AG04450 (cell line): ENCODE results near the gene UMAD1. TPM values are rescaled to one million over a fixed set of nuclear protein-coding genes. Genes with fewer than 3 reads are reported as not detected.

Source experiments
- CTCF ChIA-PET: fragments of 300-600, 350-600 bp; formaldehyde crosslinking; extraction: SDS; loops from one replicate; lab custom pipeline; 2022; ENCODE audit warnings: antibody characterized with exemption, inconsistent platforms; lab: Charles Lee
- POLR2A ChIA-PET: fragments of 350-600 bp; formaldehyde crosslinking; extraction: SDS; loops from one replicate; lab custom pipeline; 2021; ENCODE audit warnings: antibody characterized with exemption, inconsistent platforms; lab: Yijun Ruan, JAX
- DNase-seq: peaks from one replicate; pipeline ENCODE4 v3.0.0-alpha.2; 2011; ENCODE audit warnings: low read depth, low spot score
- H3K27ac ChIP-seq: one replicate; pipeline ENCODE4 v1.5.1; 2012; ENCODE audit warnings: low read depth, low read length, control low read depth
- H3K27me3 ChIP-seq: one replicate; pipeline ENCODE4 v1.6.0; 2012; ENCODE audit warnings: low read length; ENCODE audit not compliant: control insufficient read depth, insufficient read depth
- H3K4me3 ChIP-seq: 2 replicates; pipeline ENCODE4 v1.5.1; 2011; ENCODE audit warnings: mild to moderate bottlenecking, low read depth, low read length, control low read depth
- H3K9me3 ChIP-seq: 2 replicates; pipeline ENCODE4 v1.5.1; 2012; ENCODE audit warnings: low read length; ENCODE audit not compliant: control insufficient read depth, insufficient read depth
- polyA plus RNA-seq: library from polyadenylated mRNA; depleted of rRNA; stranded (reverse); fragments of >200 nt; gene quantifications from 2 replicates; pipeline ENCODE4 v1.2.3, GENCODE V29; 2011
- TF ChIP-seq, protein P1 (sequence below): IDR thresholded peaks from 2 replicates; pipeline ENCODE4 v1.5.1; 2011; ENCODE audit warnings: low read depth, low read length, control low read depth, inconsistent platforms

The UMAD1 gene
- polyA plus RNA-seq, 1 experiment: 22.8 TPM

GRCh38 chr7:7779888-7780287, 139.3 kb downstream of the UMAD1 start:
- no peak for DNase-seq
- ChIA-PET CTCF (interaction anchor here (1.0 kb wide), 1 partner anchor 13 kb away, joined by 4 read pairs; no protein-coding TSS in a partner anchor), POLR2A (no interaction called here)
- TF ChIP-seq, protein P1, sequence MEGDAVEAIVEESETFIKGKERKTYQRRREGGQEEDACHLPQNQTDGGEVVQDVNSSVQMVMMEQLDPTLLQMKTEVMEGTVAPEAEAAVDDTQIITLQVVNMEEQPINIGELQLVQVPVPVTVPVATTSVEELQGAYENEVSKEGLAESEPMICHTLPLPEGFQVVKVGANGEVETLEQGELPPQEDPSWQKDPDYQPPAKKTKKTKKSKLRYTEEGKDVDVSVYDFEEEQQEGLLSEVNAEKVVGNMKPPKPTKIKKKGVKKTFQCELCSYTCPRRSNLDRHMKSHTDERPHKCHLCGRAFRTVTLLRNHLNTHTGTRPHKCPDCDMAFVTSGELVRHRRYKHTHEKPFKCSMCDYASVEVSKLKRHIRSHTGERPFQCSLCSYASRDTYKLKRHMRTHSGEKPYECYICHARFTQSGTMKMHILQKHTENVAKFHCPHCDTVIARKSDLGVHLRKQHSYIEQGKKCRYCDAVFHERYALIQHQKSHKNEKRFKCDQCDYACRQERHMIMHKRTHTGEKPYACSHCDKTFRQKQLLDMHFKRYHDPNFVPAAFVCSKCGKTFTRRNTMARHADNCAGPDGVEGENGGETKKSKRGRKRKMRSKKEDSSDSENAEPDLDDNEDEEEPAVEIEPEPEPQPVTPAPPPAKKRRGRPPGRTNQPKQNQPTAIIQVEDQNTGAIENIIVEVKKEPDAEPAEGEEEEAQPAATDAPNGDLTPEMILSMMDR: no peak
- H3K27me3 ChIP-seq: no peaks in the 10 kb centered on the region
- H3K27ac ChIP-seq: no peak overlapping the region
- no peak overlapping the region for H3K4me3 ChIP-seq
- H3K9me3 ChIP-seq: no peaks in the 10 kb centered on the region

- TF ChIP-seq, protein P1: no peak
- Histone ChIP-seq H3K9me3 (no peaks in the 10 kb centered on the region), H3K4me3 (no peak overlapping the region), H3K27ac (no peak overlapping the region), H3K27me3 (no peaks in the 10 kb centered on the region)
- ChIA-PET CTCF (no interaction called here), POLR2A (no interaction called here)
- no peak for DNase-seq
Measured at GRCh38 chr7:7783001-7783400, 142.4 kb downstream of the UMAD1 start.

DNA sequence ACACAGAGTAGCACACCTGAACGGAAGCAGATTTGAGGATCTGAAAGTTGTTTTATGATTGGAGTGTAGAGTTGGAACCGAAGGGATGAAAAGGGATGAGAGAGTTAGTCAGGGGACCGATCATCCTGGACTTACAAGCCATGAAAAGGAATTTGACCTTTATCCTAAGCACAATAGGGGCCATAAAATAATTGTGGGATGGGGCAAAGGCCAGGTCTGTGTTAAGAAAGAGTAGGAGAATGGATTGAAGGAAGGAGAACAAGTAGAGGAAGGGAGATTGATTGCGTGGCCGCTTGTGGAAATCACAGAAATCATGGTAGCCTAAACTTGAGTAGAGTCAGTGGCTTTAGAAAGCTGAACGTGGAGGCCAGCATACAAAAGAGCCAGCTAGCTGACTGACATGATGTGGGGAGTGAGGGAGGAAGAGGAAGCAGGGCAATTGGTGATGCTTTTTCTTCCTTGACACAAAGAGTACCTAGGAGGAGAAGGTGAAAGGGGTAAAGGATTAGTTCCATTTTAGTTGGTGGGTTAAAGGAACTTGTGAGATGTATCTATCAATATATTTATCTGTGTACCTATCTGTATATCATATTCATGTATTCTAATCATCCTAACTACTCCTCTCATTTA, 144.9 kb downstream of the UMAD1 start:
- CTCF ChIA-PET: interaction anchor here (0.6 to 1.0 kb wide), 2 partner anchors 83 to 104 kb away, joined by 3 to 4 read pairs; no protein-coding TSS in a partner anchor
- TF ChIP-seq, protein P1: no peak
- Histone ChIP-seq H3K4me3 (no peak overlapping the region), H3K27ac (no peak overlapping the region), H3K9me3 (no peaks in the 10 kb centered on the region), H3K27me3 (no peaks in the 10 kb centered on the region)
- no peak for DNase-seq
- POLR2A ChIA-PET: no interaction called here

GRCh38 chr7:7786595-7786994, 146.0 kb downstream of the UMAD1 start:
- ChIA-PET POLR2A (no interaction called here), CTCF (interaction anchor here (1.0 kb wide), 1 partner anchor 105 kb away, joined by 4 read pairs; no protein-coding TSS in a partner anchor)
- no peaks in the 10 kb centered on the region for H3K27me3 ChIP-seq
- no peak overlapping the region for H3K4me3 ChIP-seq
- DNase-seq: no peak
- TF ChIP-seq, protein P1: no peak
- no peaks in the 10 kb centered on the region for H3K9me3 ChIP-seq
- H3K27ac ChIP-seq: no peak overlapping the region

- POLR2A ChIA-PET: no interaction called here
- TF ChIP-seq, protein P1: no peak
Measured at GRCh38 chr7:7789551-7789988, 149.0 kb downstream of the UMAD1 start.

More at GRCh38 chr7:7789551-7789988, 149.0 kb downstream of the UMAD1 start:
- DNase-seq: no peak
- Histone ChIP-seq H3K4me3 (no peak overlapping the region), H3K27ac (no peak overlapping the region), H3K27me3 (no peaks in the 10 kb centered on the region), H3K9me3 (no peaks in the 10 kb centered on the region)
- CTCF ChIA-PET: no interaction called here
